Measurements from ENCODE around the gene RAD23A. TPM values are rescaled to one million over a fixed set of nuclear protein-coding genes. Genes with fewer than 3 reads are reported as not detected.

The RAD23A gene
- total and polyA plus RNA-seq, 9 donors: 61.2 to 94.0 (median 86.7) TPM

GRCh38 chr19:12983542-12984142, 38.0 kb downstream of the RAD23A start:
- H3K4me3 ChIP-seq: peak overlapping the region; percentile 28
- no peaks in the 10 kb centered on the region for H3K27me3 ChIP-seq
- H3K36me3 ChIP-seq: no peaks in the 10 kb centered on the region
- intact Hi-C loops (cut with DNase I): loop anchor here in 3 of 4 donors (2.0 to 5.0 kb wide), 4 partner anchors 79 to 111 kb away; no protein-coding TSS in a partner anchor
- 10% methylated on average over 51 of the region's 51 CpGs for WGBS, 3 donors
- no peak overlapping the region for H3K27ac ChIP-seq
- H3K4me1 ChIP-seq (ENCODE audit: insufficient read depth): peaks cover 1% of the 10 kb centered on the region
- no peaks in the 10 kb centered on the region for H3K9me3 ChIP-seq
- TF ChIP-seq POLR2A (IDR thresholded peaks at IDR 0.05) (peak; percentile 28), CTCF (IDR thresholded peaks at IDR 0.05) (peak; percentile 90 to 99 (median 99)), EP300 (IDR thresholded peaks at IDR 0.05) (no peak)
- peak; percentile 77 to 92 (median 87) for DNase-seq

- no peak for TF ChIP-seq CTCF (IDR thresholded peaks at IDR 0.05)
- no peak for TF ChIP-seq POLR2A (IDR thresholded peaks at IDR 0.05)
- no peak for TF ChIP-seq EP300 (IDR thresholded peaks at IDR 0.05)
- Histone ChIP-seq H3K36me3 (no peaks in the 10 kb centered on the region), H3K9me3 (no peaks in the 10 kb centered on the region), H3K27ac (no peak overlapping the region), H3K4me1 (ENCODE audit: insufficient read depth) (peaks cover 1% of the 10 kb centered on the region), H3K4me3 (no peak overlapping the region), H3K27me3 (no peaks in the 10 kb centered on the region)
- intact Hi-C loops (cut with DNase I): loop anchor here in 3 of 4 donors (2.0 to 5.0 kb wide), 4 partner anchors 78 to 111 kb away; no protein-coding TSS in a partner anchor
- DNase-seq: no peak
- WGBS, 3 donors: 80 to 84% (median 81%) methylated on average over 3 of the region's 3 CpGs
These were observed 38.5 kb downstream of the RAD23A start for GRCh38 chr19:12984143-12984627.

GRCh38 chr19:12984683-12985048, 39.0 kb downstream of the RAD23A start:
- WGBS, 3 donors: 45 to 60% (median 50%) methylated on average over 10 of the region's 10 CpGs
- intact Hi-C loops (cut with DNase I): loop anchor here (2.0 to 5.0 kb wide), 4 partner anchors 78 to 110 kb away; no protein-coding TSS in a partner anchor
- Histone ChIP-seq H3K4me1 (ENCODE audit: insufficient read depth) (peaks cover 1% of the 10 kb centered on the region), H3K4me3 (no peak overlapping the region), H3K9me3 (no peaks in the 10 kb centered on the region), H3K27me3 (no peaks in the 10 kb centered on the region), H3K27ac (no peak overlapping the region), H3K36me3 (no peaks in the 10 kb centered on the region)
- TF ChIP-seq CTCF (IDR thresholded peaks at IDR 0.05) (no peak), EP300 (IDR thresholded peaks at IDR 0.05) (no peak), POLR2A (IDR thresholded peaks at IDR 0.05) (no peak)
- DNase-seq: no peak

GRCh38 chr19:12985049-12985776, 39.6 kb downstream of the RAD23A start:
- WGBS, 3 donors: 79 to 81% (median 80%) methylated on average over 16 of the region's 16 CpGs
- no peak for DNase-seq

More at GRCh38 chr19:12985049-12985776, 39.6 kb downstream of the RAD23A start:
- Histone ChIP-seq H3K27me3 (no peaks in the 10 kb centered on the region), H3K9me3 (no peaks in the 10 kb centered on the region), H3K4me3 (no peak overlapping the region), H3K27ac (no peak overlapping the region), H3K36me3 (no peaks in the 10 kb centered on the region), H3K4me1 (ENCODE audit: insufficient read depth) (peaks cover 1% of the 10 kb centered on the region)
- TF ChIP-seq CTCF (IDR thresholded peaks at IDR 0.05) (no peak), POLR2A (IDR thresholded peaks at IDR 0.05) (no peak), EP300 (IDR thresholded peaks at IDR 0.05) (no peak)
- intact Hi-C loops (cut with DNase I): loop anchor here (2.0 to 5.0 kb wide), 4 partner anchors 77 to 110 kb away; no protein-coding TSS in a partner anchor
